Cardiac muscle cell (in vitro differentiated cells and primary cell): ENCODE data around the gene MBNL2. TPM values are rescaled to one million over a fixed set of nuclear protein-coding genes. Genes with fewer than 3 reads are reported as not detected.

Source experiments
- DNase-seq, 2 donors: peaks; one replicate each; pipeline versions ENCODE4 v3.0.0 to v3.0.0-alpha.2; 2010 to 2017; ENCODE audit warnings: low read depth in 1 of 2, low spot score in 1 of 2
- H3K27ac ChIP-seq: fragments of 200-600 bp; sonication (generic); 2 replicates; pipeline ENCODE4 v1.5.1; 2016
- H3K27me3 ChIP-seq: fragments of 200-600 bp; sonication (generic); 2 replicates; pipeline ENCODE4 v1.6.0; 2016; ENCODE audit warnings: control low read depth
- H3K36me3 ChIP-seq: fragments of 200-600 bp; sonication (generic); 2 replicates; pipeline ENCODE4 v1.5.1; 2016; ENCODE audit warnings: control low read depth
- H3K4me1 ChIP-seq: fragments of 200-600 bp; sonication (generic); 2 replicates; pipeline ENCODE4 v1.8.1; 2017; ENCODE audit warnings: low read depth, mild to moderate bottlenecking, mixed run types
- H3K4me3 ChIP-seq: fragments of 200-600 bp; sonication (generic); 2 replicates; pipeline ENCODE4 v1.5.1; 2016; ENCODE audit warnings: mild to moderate bottlenecking
- H3K9me3 ChIP-seq: fragments of 200-600 bp; sonication (generic); 2 replicates; pipeline ENCODE4 v1.5.1; 2017; ENCODE audit warnings: low read depth, mild to moderate bottlenecking, control low read depth
- CTCF ChIP-seq: IDR thresholded peaks from 2 replicates; pipeline ENCODE4 v1.5.1; 2012; ENCODE audit warnings: low read depth, mild to moderate bottlenecking, low read length
- polyA plus RNA-seq: library from polyadenylated mRNA; unstranded; fragments of >200 nt; fragmentation: Nextera tagmentation; extraction: Ambion mirVana; gene quantifications from 2 replicates; pipeline ENCODE4 v1.2.1, GENCODE V29; 2016
- total RNA-seq: library from RNA; depleted of rRNA; stranded (reverse); fragments of >200 nt; gene quantifications from 2 replicates; pipeline ENCODE4 v1.2.3, GENCODE V29; 2016

The MBNL2 gene
- total and polyA plus RNA-seq, 2 experiments from 2014 or later = 15.2 to 27.8 TPM

- H3K4me1 ChIP-seq = peaks cover 16% of the 10 kb centered on the region
- H3K27me3 ChIP-seq = no peaks in the 10 kb centered on the region
- no peak for DNase-seq
- no peak for TF ChIP-seq CTCF
- H3K9me3 ChIP-seq = no peaks in the 10 kb centered on the region
- H3K27ac ChIP-seq = no peak overlapping the region
- H3K4me3 ChIP-seq = no peak overlapping the region
- H3K36me3 ChIP-seq = no peaks in the 10 kb centered on the region
These were observed 33.4 kb downstream of the MBNL2 start for GRCh38 chr13:97255515-97256021.

- H3K9me3 ChIP-seq = no peaks in the 10 kb centered on the region
- H3K27ac ChIP-seq = no peak overlapping the region
- H3K4me3 ChIP-seq = no peak overlapping the region
- no peaks in the 10 kb centered on the region for H3K27me3 ChIP-seq
- no peaks in the 10 kb centered on the region for H3K36me3 ChIP-seq
- no peak for TF ChIP-seq CTCF
- peak in 1 of 2 donors; percentile 95 for DNase-seq
- peaks cover 24% of the 10 kb centered on the region for H3K4me1 ChIP-seq
These were observed 34.2 kb downstream of the MBNL2 start for GRCh38 chr13:97256343-97256783.

- peaks cover 29% of the 10 kb centered on the region for H3K4me1 ChIP-seq
These were observed 35.2 kb downstream of the MBNL2 start for GRCh38 chr13:97257228-97257755.

GRCh38 chr13:97257800-97258799, 36.0 kb downstream of the MBNL2 start:
- no peak overlapping the region for H3K4me3 ChIP-seq
- peak in 1 of 2 donors; percentile 96 for DNase-seq

More at GRCh38 chr13:97257228-97257755, 35.2 kb downstream of the MBNL2 start:
- Histone ChIP-seq H3K36me3 (no peaks in the 10 kb centered on the region), H3K27ac (no peak overlapping the region), H3K4me3 (no peak overlapping the region), H3K9me3 (no peaks in the 10 kb centered on the region), H3K27me3 (no peaks in the 10 kb centered on the region)
- TF ChIP-seq CTCF = no peak
- no peak for DNase-seq

GRCh38 chr13:97258801-97259200, 36.7 kb downstream of the MBNL2 start:
- peaks cover 29% of the 10 kb centered on the region for H3K4me1 ChIP-seq
- H3K36me3 ChIP-seq = no peaks in the 10 kb centered on the region
- no peak overlapping the region for H3K4me3 ChIP-seq
- TF ChIP-seq CTCF = no peak
- peak in 1 of 2 donors; percentile 57 for DNase-seq
- H3K27me3 ChIP-seq = no peaks in the 10 kb centered on the region
- peak overlapping the region; percentile 74 for H3K27ac ChIP-seq
- no peaks in the 10 kb centered on the region for H3K9me3 ChIP-seq

More at GRCh38 chr13:97257800-97258799, 36.0 kb downstream of the MBNL2 start:
- Histone ChIP-seq H3K4me1 (peaks cover 29% of the 10 kb centered on the region), H3K9me3 (no peaks in the 10 kb centered on the region), H3K27ac (peak overlapping the region; percentile 74), H3K27me3 (no peaks in the 10 kb centered on the region), H3K36me3 (no peaks in the 10 kb centered on the region)
- TF ChIP-seq CTCF = peak; percentile 39
